GM18520 (cell line): ENCODE data around the gene MRPS16.
"Not testable (repeated sequence)": the region's sequence is repeated elsewhere in the genome, so short reads cannot be mapped to it uniquely, and the experiment has no call there.

Source experiments
- ATAC-seq: cut with Tn5 transposase; IDR thresholded peaks from one replicate; pipeline ENCODE4 v1.9.1; 2021; ENCODE audit not compliant: unreplicated experiment

Gene MRPS16

GRCh38 chr10:73252445-73253224 is at the start of gene MRPS16:
TSS of gene MRPS16 (minus strand) at chr10:73252644. CDS start at chr10:73252482, 162 bp downstream.
- ATAC-seq, result peak; percentile 78

- no peak for ATAC-seq
Observed at GRCh38 chr10:73296946-73297345, 44.5 kb upstream of the MRPS16 start.

- ATAC-seq, result no peak
Observed at GRCh38 chr10:73293461-73293860, 41.0 kb upstream of the MRPS16 start.

- no peak for ATAC-seq
Observed at GRCh38 chr10:73289958-73290357, 37.5 kb upstream of the MRPS16 start.

GRCh38 chr10:73287441-73287840 is 35.0 kb upstream of the MRPS16 start:
- no peak for ATAC-seq

GRCh38 chr10:73281097-73281496 is 28.7 kb upstream of the MRPS16 start:
- no peak for ATAC-seq

GRCh38 chr10:73264423-73264822 is 12.0 kb upstream of the MRPS16 start:
- no peak for ATAC-seq

GRCh38 chr10:73263693-73264347 is 11.4 kb upstream of the MRPS16 start:
- no peak for ATAC-seq

GRCh38 chr10:73262880-73263555 is 10.6 kb upstream of the MRPS16 start:
- ATAC-seq, result no peak

- no peak for ATAC-seq
Observed at GRCh38 chr10:73262105-73262730, 9.8 kb upstream of the MRPS16 start.

- no peak for ATAC-seq
Observed at GRCh38 chr10:73261362-73261995, 9.0 kb upstream of the MRPS16 start.

- not testable (repeated sequence) for ATAC-seq
Observed at GRCh38 chr10:73258612-73259011, 6.2 kb upstream of the MRPS16 start.

- no peak for ATAC-seq
Observed at GRCh38 chr10:73253225-73253555, 746 bp upstream of the MRPS16 start.

- no peak for ATAC-seq
Observed at GRCh38 chr10:73251683-73252444, 580 bp downstream of the MRPS16 start.

- ATAC-seq, result no peak
Observed at GRCh38 chr10:73248259-73248724, 4.2 kb downstream of the MRPS16 start.

- no peak for ATAC-seq
Observed at GRCh38 chr10:73247509-73248258, 4.8 kb downstream of the MRPS16 start.

- peak; percentile 74 for ATAC-seq
Observed at GRCh38 chr10:73246646-73247508, 5.6 kb downstream of the MRPS16 start, which contains the start of gene DNAJC9. TSS of gene DNAJC9 (minus strand) at chr10:73247255. CDS start at chr10:73247189, 66 bp downstream.

- ATAC-seq, result no peak
Observed at GRCh38 chr10:73246322-73246645, 6.2 kb downstream of the MRPS16 start.
